CD14-positive monocyte (primary cell): ENCODE results near the gene TMEM243. TPM values are rescaled to one million over a fixed set of nuclear protein-coding genes. Genes with fewer than 3 reads are reported as not detected.

Experiments
- DNase-seq, 3 donors: peaks; one replicate each; pipeline ENCODE4 v3.0.0-alpha.2; 2011 to 2022
- H2AFZ ChIP-seq: 2 replicates; pipeline ENCODE4 v1.6.0; 2012; ENCODE audit warnings: mild to moderate bottlenecking, low read depth, low read length, inconsistent platforms; ENCODE audit not compliant: insufficient read depth, poor library complexity, severe bottlenecking
- H3K27ac ChIP-seq, 2 donors: 1 replicate in 1 of 2; 2 replicates in 1 of 2; pipeline ENCODE4 v1.5.1; 2012 to 2013; ENCODE audit warnings: low read length in 2 of 2, control low read depth in 1 of 2, inconsistent platforms in 1 of 2, low read depth in 1 of 2, mild to moderate bottlenecking in 1 of 2
- H3K27me3 ChIP-seq, 2 donors: one replicate each; pipeline versions ENCODE4 v1.6.0 to v1.6.1; 2011 to 2013; ENCODE audit warnings: low read length in 2 of 2; ENCODE audit not compliant: control insufficient read depth in 2 of 2, insufficient read depth in 2 of 2
- H3K36me3 ChIP-seq, 2 donors: replicated peaks in 1 of 2; 1 replicate in 1 of 2; 2 replicates in 1 of 2; pipeline versions ENCODE4 v1.5.1 to v1.6.1; 2012 to 2013; ENCODE audit warnings: low read length in 2 of 2, control low read depth in 1 of 2, inconsistent platforms in 1 of 2, mild to moderate bottlenecking in 1 of 2; ENCODE audit not compliant: insufficient read depth in 2 of 2, control insufficient read depth in 1 of 2
- H3K4me1 ChIP-seq, 2 donors: 1 replicate in 1 of 2; 2 replicates in 1 of 2; pipeline versions ENCODE4 v1.5.1 to v1.6.1; 2012 to 2013; ENCODE audit warnings: low read length in 2 of 2, control low read depth in 1 of 2, inconsistent platforms in 1 of 2, mild to moderate bottlenecking in 1 of 2, moderate library complexity in 1 of 2; ENCODE audit not compliant: insufficient read depth in 2 of 2, control insufficient read depth in 1 of 2
- H3K4me2 ChIP-seq: replicated peaks from 2 replicates; pipeline ENCODE3; 2012; ENCODE audit warnings: low read length, moderate library complexity, mild to moderate bottlenecking; ENCODE audit not compliant: poor library complexity, severe bottlenecking; ENCODE audit errors: extremely low read depth
- H3K4me3 ChIP-seq, 3 experiments: fragments of 200-600 bp in 1 of 3; sonication (generic) in 1 of 3; replicated peaks in 1 of 3; 1 replicate in 2 of 3; 2 replicates in 1 of 3; pipeline ENCODE4 v1.5.1; 2011 to 2013; ENCODE audit warnings: low read length in 3 of 3, mild to moderate bottlenecking in 3 of 3, control low read depth in 2 of 3, low read depth in 2 of 3, inconsistent platforms in 1 of 3, moderate library complexity in 1 of 3
- H3K79me2 ChIP-seq: 2 replicates; pipeline ENCODE4 v1.6.0; 2012; ENCODE audit warnings: mild to moderate bottlenecking, control low read depth, inconsistent platforms, low read length, moderate library complexity; ENCODE audit not compliant: insufficient read depth
- H3K9ac ChIP-seq: 2 replicates; pipeline ENCODE4 v1.6.0; 2017; ENCODE audit warnings: low read length, mild to moderate bottlenecking; ENCODE audit not compliant: insufficient read depth, poor library complexity, severe bottlenecking
- H3K9me3 ChIP-seq, 2 donors: replicated peaks in 1 of 2; 1 replicate in 1 of 2; 2 replicates in 1 of 2; pipeline versions ENCODE4 v1.5.1 to v1.6.1; 2012 to 2013; ENCODE audit warnings: low read length in 2 of 2, control low read depth in 1 of 2; ENCODE audit not compliant: control insufficient read depth in 1 of 2, insufficient read depth in 1 of 2
- H4K20me1 ChIP-seq: 2 replicates; pipeline ENCODE4 v1.6.0; 2012; ENCODE audit warnings: mild to moderate bottlenecking, low read length, control low read depth, moderate library complexity; ENCODE audit not compliant: insufficient read depth
- H3K27ac Mint-ChIP-seq, 7 donors: one replicate each; pipeline ENCODE4 v1.8.0; 2020; ENCODE audit warnings: mild to moderate bottlenecking in 7 of 7, mixed read lengths in 7 of 7, moderate library complexity in 6 of 7, inconsistent platforms in 2 of 7
- H3K27me3 Mint-ChIP-seq, 3 donors: one replicate each; pipeline ENCODE4 v1.8.0; 2021 to 2022; ENCODE audit warnings: low read depth in 3 of 3, mild to moderate bottlenecking in 3 of 3, mixed read lengths in 3 of 3, moderate library complexity in 3 of 3, inconsistent platforms in 1 of 3
- H3K36me3 Mint-ChIP-seq, 2 donors: one replicate each; pipeline ENCODE4 v1.8.0; 2020; ENCODE audit warnings: mixed read lengths in 2 of 2, inconsistent platforms in 1 of 2, mild to moderate bottlenecking in 1 of 2
- H3K4me1 Mint-ChIP-seq: one replicate; pipeline ENCODE4 v1.8.0; 2020; ENCODE audit warnings: mild to moderate bottlenecking, mixed read lengths
- H3K4me3 Mint-ChIP-seq, 2 donors: one replicate each; pipeline ENCODE4 v1.8.0; 2020; ENCODE audit warnings: mild to moderate bottlenecking in 2 of 2, mixed read lengths in 2 of 2, moderate library complexity in 1 of 2
- H3K9me3 Mint-ChIP-seq, 7 donors: one replicate each; pipeline ENCODE4 v1.8.0; 2020 to 2022; ENCODE audit warnings: mixed read lengths in 7 of 7, mild to moderate bottlenecking in 6 of 7, moderate library complexity in 6 of 7, inconsistent platforms in 2 of 7
- CTCF ChIP-seq: fragments of 200-600 bp; IDR thresholded peaks from one replicate; pipeline ENCODE4 v1.8.0; 2022; ENCODE audit warnings: antibody characterized with exemption, mild to moderate bottlenecking
- WGBS: methylation state at CpG from one replicate; pipeline ENCODE4 v1.1.5; 2013; ENCODE audit warnings: missing lambda C conversion rate; ENCODE audit not compliant: insufficient coverage; 5-methylcytosine and 5-hydroxymethylcytosine counted together
- intact Hi-C, 2 donors: fragments of 100-400 bp; cut with micrococcal nuclease; formaldehyde crosslinking; loops; one replicate each; pipeline versions ENCODE4 v1.15.0 to v1.15.1; 2023
- polyA plus RNA-seq, 3 donors: library from polyadenylated mRNA; depleted of rRNA in 1 of 3; unstranded in 2 of 3; stranded (reverse) in 1 of 3; fragments of 300-500 nt in 2 of 3; fragments of >200 nt in 1 of 3; fragmentation: Illumina TruSeq in 2 of 3; gene quantifications; 1 replicate in 2 of 3; 2 replicates in 1 of 3; pipeline ENCODE4 v1.2.3, GENCODE V29; 2012 to 2021
- small RNA-seq: library from RNA; depleted of rRNA; stranded (forward); fragments of <200 nt; gene quantifications from one replicate; pipeline ENCODE3, GENCODE V24; 2012; ENCODE audit warnings: low read depth; ENCODE audit not compliant: insufficient read length

The TMEM243 gene
- polyA plus RNA-seq, 3 donors: 24.9 to 43.8 (median 30.8) TPM

GRCh38 chr7:87146740-87147386, 72.7 kb downstream of the TMEM243 start:
- TF ChIP-seq CTCF: no peak
- peaks cover 5% of the 10 kb centered on the region in 2 donors for H3K4me1 ChIP-seq
- WGBS: 95% methylated on average over 23 of the region's 25 CpGs
- no peak overlapping the region for H3K4me2 ChIP-seq
- H3K36me3 ChIP-seq: no peaks in the 10 kb centered on the region
- H3K79me2 ChIP-seq: no peaks in the 10 kb centered on the region
- no peak overlapping the region for H3K4me3 ChIP-seq
- peaks cover 0 to 6% (median 3%) of the 10 kb centered on the region in 7 donors for H3K9me3 Mint-ChIP-seq
- no peak overlapping the region for H2AFZ ChIP-seq
- peaks cover 11% of the 10 kb centered on the region for H3K4me1 Mint-ChIP-seq
- H4K20me1 ChIP-seq: no peaks in the 10 kb centered on the region
- no peak overlapping the region for H3K27ac ChIP-seq
- no peak overlapping the region for H3K27ac Mint-ChIP-seq
- H3K27me3 Mint-ChIP-seq: peaks cover 0 to 2% (median 0%) of the 10 kb centered on the region in 3 donors
- no peaks in the 10 kb centered on the region for H3K9me3 ChIP-seq
- no peak overlapping the region for H3K4me3 Mint-ChIP-seq
- no peaks in the 10 kb centered on the region for H3K36me3 Mint-ChIP-seq
- H3K9ac ChIP-seq: no peak overlapping the region
- H3K27me3 ChIP-seq: no peaks in the 10 kb centered on the region
- intact Hi-C loops: no loop called here
- no peak for DNase-seq

Small RNAs within 50 kb of the gene (small RNA-seq; reads per million reads assigned to genes)
- gene RF00019: not detected
- not detected for gene RF02271

Other genes starting within 250 kb of the TMEM243 start
- gene ELAPOR2, start 160.1 kb downstream of the TMEM243 start, polyA plus RNA-seq: under 1 TPM in 1 of 3 donors, not detected in 2; 0.07 TPM
- 100 to 1,000 TPM in 1 of 3 donors, 1 to 10 TPM in 2; 4.9 to 108 (median 8.3) TPM for gene DMTF1, start 67.3 kb downstream of the TMEM243 start, polyA plus RNA-seq
- gene CROT, start 125.9 kb upstream of the TMEM243 start, polyA plus RNA-seq: 1 to 10 TPM; 1.1 to 2.2 (median 1.4) TPM